GM21381 (cell line): ENCODE data around the gene ZNF366.

ENCODE experiments used
- ATAC-seq: cut with Tn5 transposase; IDR thresholded peaks from one replicate; pipeline ENCODE4 v1.9.1; 2021; ENCODE audit warnings: mild to moderate bottlenecking, moderate library complexity; ENCODE audit not compliant: unreplicated experiment

The ZNF366 gene

DNA sequence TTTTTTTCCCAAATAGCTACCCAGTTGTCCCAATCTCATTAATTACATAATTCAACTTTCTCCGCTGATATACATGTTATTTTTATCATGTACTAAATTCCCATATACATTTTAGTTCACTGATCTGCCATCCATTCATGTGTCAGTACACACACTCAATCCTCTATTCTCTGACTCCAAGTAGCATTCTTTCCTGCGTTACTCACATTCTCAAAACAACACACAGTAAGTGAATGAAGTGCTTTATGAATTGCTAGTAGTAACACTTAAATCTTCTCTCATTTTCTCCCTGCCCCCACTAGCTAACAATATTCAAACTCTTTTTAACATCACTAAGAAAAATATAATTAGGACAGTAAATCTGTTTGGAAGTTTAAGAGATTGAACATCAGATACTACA is 8.9 kb downstream of the ZNF366 start:
- ATAC-seq: no peak

DNA sequence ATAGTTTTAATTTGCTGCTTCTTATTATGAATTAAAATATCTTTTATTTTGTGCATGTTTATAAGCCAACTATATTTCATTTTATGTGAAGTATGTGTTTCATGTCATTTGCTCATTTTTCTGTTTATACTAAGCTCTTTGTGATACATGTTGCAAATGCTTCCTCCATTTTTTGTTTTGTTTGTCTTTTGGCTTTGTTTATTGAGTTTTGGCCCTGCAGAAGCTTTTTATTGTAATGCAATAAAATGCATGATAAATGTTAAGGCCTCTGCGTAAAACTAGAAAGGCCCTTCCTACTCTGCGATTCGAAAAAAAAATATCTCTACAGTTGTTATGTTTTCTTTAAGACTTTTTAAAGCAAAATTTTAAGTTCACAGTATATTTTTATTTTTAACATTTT is 9.4 kb downstream of the ZNF366 start:
- no peak for ATAC-seq

DNA sequence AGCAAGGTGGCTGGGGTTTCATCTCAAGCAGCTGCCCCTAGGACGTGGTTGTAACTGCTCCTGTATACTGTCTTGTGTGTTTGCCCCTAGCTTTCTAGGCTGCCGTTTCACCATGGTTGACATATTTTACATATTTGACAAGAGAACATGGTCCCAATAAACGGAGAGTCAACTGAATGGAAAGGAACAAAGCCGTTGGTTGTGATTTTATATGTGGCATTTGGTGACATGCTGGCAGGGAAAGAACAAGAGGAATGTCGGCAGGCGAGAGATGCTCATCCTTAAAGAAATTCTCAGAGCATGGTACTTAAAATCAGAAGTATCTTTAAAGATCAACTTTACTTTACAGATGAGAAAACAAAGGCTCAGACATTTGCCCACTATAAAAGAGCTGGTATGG is 11.8 kb downstream of the ZNF366 start:
- ATAC-seq: no peak

DNA sequence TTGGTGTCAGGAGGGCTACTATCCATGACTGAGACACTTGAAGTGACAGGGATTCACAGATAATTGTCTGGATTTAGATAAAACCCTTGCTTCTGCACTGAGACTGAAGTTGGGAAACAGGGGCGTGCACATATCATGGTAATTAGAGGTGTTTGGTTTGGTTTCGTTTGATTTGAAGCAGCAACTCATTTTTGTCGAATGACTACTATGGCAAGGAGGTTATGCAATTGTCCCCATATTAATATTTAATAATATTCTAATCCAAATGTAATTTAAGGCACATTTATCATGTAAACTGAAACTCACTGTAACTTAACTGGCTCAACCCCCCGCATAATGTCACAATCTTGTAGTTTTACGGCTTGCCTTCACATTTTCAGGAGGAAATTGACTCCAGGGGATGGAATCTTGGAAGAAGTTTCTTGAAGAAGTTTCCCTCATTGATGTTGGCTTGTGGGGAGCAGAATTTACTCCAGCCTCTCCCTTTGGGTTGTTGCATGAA is 12.5 kb downstream of the ZNF366 start:
- ATAC-seq: no peak

DNA sequence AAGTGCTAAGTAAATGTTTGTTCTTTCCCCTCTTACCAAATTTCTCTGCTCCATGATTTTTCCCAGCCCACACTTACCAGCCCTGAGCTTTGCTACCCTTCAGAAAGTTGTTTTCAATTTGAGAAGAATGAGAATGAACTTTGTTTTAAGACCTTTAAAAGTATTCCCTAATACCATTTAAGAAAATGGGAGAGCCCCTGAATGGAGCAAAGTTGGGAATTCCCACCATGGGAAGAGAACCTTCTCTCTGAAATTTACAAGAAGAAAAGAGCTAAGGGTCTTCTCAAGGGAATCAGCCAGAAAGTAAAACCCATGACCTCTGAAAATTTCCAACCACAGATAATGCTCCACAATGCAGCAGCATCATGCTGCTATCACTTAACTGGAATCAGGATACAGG is 17.7 kb downstream of the ZNF366 start:
- ATAC-seq: no peak

DNA sequence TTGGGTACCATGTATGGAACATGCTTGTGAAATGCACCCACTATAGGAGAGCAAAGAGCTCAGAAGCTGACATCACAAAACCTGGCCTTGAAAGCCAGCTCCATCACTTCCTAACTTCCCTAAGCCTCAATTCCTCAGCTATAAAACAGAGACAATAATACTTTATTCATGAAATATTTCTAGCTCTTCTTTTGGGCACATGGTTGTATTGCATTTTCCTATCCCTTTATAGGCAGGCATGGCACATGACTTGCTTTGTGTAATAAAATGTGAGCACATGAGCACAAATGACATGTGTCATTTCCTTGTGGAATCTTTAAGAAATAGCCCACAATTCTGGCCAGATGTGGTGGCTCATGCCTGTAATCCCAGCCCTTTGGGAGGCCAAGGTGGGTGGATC is 18.5 kb downstream of the ZNF366 start:
- ATAC-seq: no peak

DNA sequence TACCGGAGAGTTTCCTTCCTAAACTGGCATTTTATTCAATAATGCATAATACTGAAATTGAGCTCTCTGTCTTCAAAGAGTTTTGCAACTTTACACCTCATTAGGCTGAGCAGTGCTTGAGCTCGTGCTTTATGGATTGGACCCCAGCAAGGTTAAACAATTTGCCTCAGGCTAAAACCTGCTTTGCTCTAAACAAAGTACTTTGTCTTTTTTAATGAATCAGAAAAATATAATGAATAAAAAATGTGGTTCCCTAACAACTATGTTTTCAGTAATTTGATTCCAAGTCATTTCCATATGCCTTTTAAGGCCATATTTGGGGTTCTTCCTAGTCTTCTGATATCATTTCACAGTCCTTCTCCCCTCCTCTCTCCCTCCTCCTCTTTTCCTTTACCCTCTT is 20.0 kb downstream of the ZNF366 start:
- ATAC-seq: no peak

DNA sequence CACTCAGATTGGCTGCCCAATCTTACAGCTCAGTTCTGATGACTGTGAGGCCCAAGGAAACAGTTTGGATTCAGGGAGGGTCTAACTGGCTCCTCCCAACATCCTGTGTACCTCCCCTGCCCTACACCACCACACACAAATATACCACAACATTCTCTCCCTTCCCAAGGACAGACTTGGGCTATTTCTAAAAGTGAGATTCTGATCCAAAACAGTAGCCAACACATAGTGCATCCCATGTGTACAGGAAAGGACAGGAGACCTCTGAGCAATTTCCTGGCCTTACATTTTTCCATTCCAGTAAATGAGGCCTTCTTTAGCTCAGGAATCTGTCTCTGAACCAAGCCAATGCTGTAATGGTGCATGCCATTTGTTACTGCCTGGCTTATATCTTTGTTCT is 20.8 kb downstream of the ZNF366 start:
- ATAC-seq: no peak

DNA sequence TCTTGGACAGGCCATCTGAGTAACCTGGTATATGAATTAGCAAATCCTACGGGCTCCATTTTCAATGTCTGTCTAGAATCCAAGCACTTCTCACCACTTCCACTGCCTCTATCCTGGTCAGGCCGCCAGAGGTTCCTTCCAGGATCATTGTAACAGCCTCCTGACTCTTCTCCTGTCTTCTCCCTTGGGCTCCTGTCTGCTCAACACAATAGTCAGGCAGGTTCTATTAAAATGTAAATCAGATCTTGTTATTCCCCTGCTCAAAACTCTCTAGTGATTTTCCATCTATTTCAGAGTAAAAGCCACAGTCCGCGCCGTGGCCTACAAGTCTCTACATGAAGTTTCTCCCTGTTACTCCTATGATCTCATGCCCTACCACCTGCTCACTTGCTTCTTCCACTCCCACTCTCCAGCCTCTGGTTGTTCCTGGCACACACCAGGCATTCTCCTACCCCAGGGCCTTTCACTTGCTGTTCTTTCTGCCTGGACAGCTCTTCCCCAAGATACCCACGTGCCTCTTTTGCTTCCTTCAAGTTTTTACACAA is 21.7 kb downstream of the ZNF366 start:
- no peak for ATAC-seq

DNA sequence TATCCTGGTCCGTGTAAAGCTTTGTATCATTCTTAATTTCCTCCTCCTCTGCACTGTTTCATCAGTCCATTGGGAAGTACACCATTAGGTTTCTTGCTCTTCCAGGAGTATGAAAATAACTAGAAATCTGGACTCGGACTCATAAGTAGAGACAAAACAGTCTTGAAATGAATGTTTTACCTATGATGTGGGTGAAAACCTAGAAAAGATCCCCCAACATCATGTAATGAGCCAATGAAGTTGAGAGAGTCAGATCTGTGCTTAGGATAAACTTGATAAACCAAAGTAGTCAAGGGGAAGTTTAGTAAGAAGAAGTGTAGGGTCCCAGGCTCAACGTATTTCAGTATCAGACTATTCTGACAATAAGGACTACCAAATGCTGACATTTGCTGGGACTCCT is 25.2 kb downstream of the ZNF366 start:
- no peak for ATAC-seq

DNA sequence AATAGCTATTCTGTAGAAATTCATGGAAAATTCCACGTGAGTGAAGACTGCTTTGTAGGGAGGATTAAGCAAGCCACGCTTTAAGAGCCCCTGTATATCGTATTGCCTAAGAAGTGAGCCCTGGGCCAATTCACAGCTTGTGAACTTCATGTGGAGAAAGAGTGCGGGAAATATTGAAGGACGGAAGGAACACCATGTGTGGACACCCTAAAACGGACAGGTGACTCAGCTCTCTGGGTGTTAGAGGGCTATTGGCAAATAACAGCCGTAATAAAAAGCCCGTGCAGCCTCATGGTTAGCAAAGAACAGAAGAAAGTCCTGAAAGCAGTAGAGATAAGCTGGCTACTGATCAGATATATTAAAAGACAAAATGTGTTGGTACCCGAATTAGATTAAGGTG is 26.4 kb downstream of the ZNF366 start:
- ATAC-seq: no peak

DNA sequence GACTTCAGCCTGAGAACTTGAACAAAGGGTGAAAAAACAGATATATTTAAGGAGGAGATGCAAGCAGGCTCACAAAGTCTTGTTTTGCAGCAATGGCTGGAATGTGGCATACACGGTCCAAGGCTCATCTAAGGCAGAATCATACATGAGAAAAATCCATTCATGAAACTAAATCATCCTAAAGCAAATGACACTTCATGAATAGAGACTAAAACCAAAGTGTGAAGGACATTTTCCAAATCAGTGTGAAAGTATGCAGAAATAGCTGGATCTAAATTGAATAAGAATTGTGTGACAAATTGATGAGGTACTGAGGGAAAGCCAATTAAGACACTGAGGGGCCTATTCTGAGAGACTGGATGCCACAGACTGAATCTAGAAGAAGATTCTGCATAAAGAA is 27.3 kb downstream of the ZNF366 start:
- no peak for ATAC-seq

DNA sequence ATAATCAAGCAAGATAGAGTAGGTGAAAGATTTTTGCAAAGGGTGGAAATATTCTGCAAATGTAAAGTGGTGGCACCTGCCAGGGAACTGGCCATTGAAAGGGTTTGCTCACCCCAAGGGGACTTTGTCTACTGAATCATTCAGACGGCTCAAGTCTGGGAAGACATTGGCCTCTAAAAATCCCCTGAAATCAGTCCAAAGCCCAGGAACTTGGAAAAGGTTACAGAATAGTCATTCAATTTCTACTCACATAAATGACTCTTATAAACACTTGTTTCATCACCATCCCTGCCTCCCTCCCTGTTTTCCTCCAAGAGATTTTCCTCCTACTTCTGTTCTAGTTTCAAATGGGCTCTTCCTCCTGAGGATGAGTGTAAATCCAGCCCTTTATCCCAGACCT is 28.5 kb downstream of the ZNF366 start:
- ATAC-seq: no peak

DNA sequence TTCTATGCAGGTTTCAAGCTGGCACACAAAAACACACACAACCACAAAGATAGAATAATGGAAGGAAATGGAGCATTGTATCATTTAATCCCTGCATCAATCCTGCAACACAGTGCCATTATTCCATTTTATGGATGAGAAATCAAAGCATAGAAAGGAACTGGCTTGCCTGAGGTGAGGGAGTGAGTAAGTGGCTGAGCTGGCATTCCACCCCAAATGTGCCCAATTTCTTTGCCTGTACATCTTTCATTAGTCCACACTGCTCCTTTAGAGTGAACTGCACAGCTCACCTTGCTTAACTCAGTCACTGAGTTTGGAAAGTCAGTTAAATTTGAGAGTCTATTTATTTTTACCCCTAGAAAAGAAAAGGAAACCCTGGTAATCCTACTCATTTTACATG is 28.9 kb downstream of the ZNF366 start:
- no peak for ATAC-seq

DNA sequence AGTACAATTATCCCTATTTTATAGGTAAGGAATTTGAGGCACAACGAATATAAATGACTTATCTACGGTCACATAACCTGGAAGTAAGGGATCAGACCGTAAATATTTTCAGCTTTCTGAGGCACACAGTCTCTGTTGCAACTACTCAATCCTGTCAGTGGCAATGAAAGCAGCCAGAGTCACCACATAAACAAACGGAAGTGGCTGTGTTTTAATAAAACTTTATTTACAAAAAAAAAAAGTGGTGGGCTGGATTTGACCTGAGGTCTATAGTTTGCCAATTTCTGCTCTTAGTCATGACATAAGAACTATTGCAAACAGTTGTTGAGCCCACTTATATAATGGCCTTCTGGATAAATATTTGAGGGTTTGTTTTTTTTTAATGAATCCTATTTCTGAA is 29.6 kb downstream of the ZNF366 start:
- ATAC-seq: no peak

DNA sequence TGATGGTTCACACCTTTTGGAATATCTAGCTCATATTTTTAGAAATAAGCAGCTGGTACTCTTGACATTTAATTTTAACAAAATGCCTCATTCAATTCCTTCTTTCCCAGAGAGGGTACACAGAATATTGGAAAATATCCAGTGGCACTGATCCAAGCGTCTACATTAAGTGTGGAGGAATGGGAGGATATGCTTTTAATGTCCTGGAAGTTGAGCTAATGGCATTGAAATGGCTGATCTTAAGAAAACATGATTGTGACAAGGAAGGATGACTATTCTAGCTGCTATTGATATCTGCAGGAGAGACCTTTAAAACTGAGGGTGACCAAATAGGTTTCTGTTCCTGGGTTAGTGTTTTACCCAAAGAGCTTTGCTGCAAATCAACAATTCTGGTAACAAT is 30.0 kb downstream of the ZNF366 start:
- no peak for ATAC-seq

DNA sequence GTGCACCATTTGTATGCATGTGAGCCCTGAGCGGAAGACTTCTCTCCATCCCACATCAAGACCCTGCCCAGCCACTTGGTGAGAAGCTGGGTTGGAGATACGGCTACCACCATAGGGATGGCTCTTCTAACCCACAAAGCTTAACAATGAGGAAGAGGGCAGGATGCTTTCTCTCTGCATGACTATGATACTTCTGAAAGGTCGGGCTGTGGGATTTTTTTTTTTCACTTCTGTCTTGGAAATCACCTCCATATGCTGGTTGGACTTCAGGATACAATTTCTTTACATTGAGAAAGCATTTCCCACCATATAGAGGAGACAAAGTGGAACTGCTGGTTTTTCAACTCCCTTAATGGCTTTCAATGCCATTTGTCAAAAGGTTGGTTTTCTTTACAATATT is 30.5 kb downstream of the ZNF366 start:
- ATAC-seq: no peak

DNA sequence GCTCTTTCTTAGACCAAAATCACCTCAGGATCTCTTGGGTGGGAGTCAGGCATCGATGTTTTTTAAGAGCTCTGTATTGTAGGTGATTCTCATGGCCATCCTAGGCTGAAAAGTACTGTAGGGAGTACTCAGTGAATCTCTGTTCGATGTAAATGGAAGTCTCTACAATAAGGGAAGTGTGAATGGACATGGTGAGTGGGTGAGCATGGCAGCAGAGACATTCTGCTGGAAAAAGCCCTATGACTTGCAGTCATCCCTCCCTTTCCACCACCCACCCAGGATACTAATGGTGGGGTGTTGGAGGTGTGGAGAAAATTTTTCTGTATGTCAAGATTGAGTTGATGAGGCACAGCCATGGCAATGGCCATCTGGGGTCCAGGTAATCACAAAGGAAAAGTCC is 30.9 kb downstream of the ZNF366 start:
- ATAC-seq: no peak

DNA sequence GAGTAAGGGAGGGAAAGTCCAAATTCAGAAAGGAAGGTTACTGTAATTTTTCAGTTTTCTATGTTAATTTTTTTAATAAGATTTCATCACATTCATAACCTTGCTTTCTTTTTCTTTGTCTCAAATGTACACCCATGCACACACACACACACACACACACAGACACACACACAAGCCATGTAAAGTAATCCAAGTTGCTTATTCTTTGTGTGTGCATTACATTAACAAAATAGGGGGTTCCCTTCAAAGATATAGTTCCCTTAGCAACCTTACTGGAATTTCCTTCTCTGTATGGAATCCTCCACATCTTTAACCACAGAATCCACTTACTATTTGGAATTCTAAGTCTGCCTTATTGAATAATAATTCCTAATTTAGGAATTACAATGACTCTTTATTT is 32.7 kb downstream of the ZNF366 start:
- no peak for ATAC-seq

DNA sequence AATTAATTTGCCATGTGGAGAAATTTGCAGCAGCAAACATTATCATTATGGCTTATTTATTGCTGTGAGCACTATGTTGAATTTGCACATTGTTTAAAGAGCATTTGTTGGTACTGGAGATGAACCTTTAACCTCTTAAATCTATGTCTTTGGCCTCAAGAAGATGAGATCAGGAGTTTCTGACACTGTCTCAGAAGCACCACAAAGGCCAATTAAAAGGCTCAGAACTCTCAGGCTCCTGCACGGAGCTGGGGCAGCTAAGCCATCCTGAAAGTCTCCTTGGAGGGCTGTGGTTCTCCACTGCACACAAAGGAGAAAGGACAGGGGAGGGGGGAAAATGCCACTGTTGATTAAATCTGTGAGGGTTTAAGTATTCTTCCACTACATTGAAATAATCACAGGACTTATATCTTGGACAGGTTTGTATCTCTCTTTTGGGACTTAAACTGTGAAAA is 33.1 kb downstream of the ZNF366 start:
- ATAC-seq: no peak

DNA sequence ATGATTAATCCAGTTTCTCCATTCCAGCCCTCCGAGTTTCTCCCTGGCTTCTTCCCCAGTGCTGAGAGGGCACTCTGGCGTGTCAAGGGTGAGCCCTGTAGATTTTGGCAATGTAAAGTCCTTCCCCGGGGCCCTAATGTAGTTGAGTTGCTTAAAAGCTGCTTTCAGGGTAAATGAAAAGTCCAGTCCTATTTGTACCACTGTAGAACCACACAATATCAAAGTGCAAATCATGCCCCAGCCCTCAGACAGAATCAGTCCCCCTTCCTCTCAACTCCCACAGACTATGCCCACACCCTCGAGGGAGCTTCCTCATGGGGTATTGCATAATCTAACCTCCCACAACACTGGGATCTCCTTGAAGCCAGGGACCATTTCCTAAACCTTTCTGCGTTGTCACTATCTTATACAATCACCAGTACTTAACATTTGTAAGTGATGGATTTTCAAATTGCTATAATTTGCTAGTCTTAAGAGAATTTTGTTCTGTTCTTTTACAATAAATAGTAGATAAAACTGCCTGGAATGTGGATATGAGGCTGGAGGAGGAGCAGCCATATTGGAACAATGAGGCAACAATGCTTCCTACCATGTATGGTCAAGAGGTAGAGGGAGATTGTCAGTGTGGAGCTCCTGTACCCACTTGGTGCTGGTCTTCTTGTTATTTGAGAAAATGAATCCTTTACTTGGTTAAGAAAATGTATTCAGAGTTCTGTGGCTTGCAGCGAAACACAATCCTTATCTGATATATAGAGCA is 34.4 kb downstream of the ZNF366 start:
- no peak for ATAC-seq

DNA sequence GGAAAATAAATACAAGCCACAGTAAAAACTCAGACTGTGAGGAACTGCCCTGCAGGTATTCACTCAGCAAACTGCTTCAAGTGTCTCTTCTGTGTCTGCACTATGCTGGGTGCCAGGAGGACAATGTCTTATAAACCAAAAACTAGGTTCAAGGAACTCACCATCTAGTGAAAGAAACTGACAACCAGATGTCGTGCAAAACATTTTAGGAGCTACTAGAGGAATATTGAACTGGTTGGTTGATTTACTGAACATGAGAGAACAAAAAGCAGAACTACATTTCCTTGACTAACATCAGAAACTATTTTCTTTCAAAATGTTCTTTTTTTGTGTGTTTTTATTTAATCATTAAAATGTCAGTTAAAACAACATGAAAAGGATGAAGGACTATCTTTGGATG is 35.2 kb downstream of the ZNF366 start:
- ATAC-seq: no peak

DNA sequence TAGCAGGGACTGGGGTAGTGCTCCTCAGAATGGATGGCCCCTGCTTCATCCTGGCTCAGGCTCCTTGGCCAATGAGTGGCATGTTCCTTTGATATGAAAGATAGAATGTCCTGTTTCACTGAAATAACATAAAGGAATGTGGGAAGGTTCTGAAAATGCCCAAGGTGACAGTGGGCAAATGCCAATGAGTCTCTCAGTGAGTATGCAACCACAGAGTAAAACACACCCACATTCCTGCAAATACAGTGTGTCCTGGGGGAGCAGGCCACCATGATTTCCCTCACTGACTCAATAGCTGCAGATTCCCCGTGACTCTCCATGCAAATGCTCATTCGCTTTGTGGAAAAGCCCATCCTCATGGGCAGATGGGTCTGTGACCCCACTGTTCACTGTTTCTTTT is 36.4 kb downstream of the ZNF366 start:
- no peak for ATAC-seq
